GM18508 (cell line): ENCODE results near the gene SLC28A1.
"Not testable (repeated sequence)": the region's sequence is repeated elsewhere in the genome, so short reads cannot be mapped to it uniquely, and the experiment has no call there.

Source experiments
- ATAC-seq: cut with Tn5 transposase; IDR thresholded peaks from one replicate; pipeline ENCODE4 v1.9.1; 2021; ENCODE audit warnings: moderate number of reproducible peaks; ENCODE audit not compliant: insufficient read depth, unreplicated experiment

The SLC28A1 gene

GRCh38 chr15:84987351-84987750 is 102.9 kb downstream of the SLC28A1 start:
- not testable (repeated sequence) for ATAC-seq

- ATAC-seq = no peak
Measured at GRCh38 chr15:84987949-84988624, 103.6 kb downstream of the SLC28A1 start.

GRCh38 chr15:84988909-84989644 is 104.6 kb downstream of the SLC28A1 start:
- no peak for ATAC-seq

- ATAC-seq = no peak
Measured at GRCh38 chr15:84990507-84990906, 106.0 kb downstream of the SLC28A1 start.

GRCh38 chr15:84991014-84991712 is 106.7 kb downstream of the SLC28A1 start:
- ATAC-seq = no peak

GRCh38 chr15:84992157-84992944 is 107.9 kb downstream of the SLC28A1 start:
- ATAC-seq = no peak
